ENCODE measurements around the gene LPCAT3. TPM values are rescaled to one million over a fixed set of nuclear protein-coding genes. Genes with fewer than 3 reads are reported as not detected.
"Not testable (repeated sequence)": the region's sequence is repeated elsewhere in the genome, so short reads cannot be mapped to it uniquely, and the experiment has no call there.

The LPCAT3 gene
- total RNA-seq, 2 donors from 2014 or later, result 25.4 to 31.9 TPM

DNA sequence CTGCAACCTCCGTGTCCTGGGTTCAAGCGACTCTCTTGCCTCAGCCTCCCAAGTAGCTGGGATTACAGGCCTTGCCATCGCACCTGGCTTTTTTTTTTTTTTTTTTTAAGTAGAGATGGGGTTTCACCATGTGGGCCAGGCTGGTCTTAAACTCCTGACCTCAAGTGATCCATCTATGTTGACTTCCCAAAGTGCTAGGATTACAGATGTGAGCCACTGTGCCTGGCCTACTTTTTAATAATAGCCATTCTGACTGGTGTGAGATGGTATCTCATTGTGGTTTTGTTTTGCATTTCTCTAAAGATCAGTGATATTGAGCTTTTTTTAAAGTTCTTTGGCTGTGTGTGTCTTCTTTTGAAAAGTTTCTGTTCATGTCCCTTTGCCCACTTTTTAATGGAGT, 31.7 kb upstream of the LPCAT3 start:
- DNase-seq (ENCODE audit: low spot score); H3K27ac Mint-ChIP-seq: not testable (repeated sequence)

DNA sequence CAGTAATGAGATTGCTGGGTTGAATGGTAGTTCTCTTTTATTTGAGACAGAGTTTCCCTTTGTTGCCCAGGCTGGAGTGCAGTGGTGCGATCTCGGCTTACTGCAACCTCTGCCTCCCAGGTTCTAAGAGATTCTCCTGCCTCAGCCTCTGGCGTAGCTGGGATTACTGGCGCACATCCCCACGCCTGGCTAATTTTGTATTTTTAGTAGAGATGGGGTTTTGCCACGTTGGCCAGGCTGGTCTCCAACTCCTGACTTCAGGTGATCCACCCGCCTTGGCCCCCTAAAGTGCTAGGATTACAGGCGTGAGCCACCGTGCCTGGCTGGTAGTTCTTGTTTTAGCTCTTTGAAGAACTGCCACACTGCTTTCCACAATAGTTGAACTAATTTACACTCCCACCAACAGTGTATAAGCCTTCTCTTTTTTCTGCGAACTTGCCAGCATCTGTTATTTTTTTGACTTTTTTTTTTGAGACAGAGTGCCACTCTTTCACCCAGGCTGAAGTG, 31.2 kb upstream of the LPCAT3 start:
- DNase-seq (ENCODE audit: low spot score); ATAC-seq; H3K27ac Mint-ChIP-seq; H3K4me1 Mint-ChIP-seq (ENCODE audit: low read depth in 2 of 2); H3K36me3 Mint-ChIP-seq; H3K4me3 Mint-ChIP-seq; H3K9me3 Mint-ChIP-seq: not testable (repeated sequence)
- peaks cover 11 to 33% of the 10 kb centered on the region in 2 donors for H3K27me3 Mint-ChIP-seq

More for the DNA sequence above, 31.7 kb upstream of the LPCAT3 start:
- not testable (repeated sequence) for ATAC-seq; H3K4me3 Mint-ChIP-seq; H3K36me3 Mint-ChIP-seq; H3K4me1 Mint-ChIP-seq (ENCODE audit: low read depth in 2 of 2); H3K9me3 Mint-ChIP-seq
- H3K27me3 Mint-ChIP-seq, result peaks cover 13 to 38% of the 10 kb centered on the region in 2 donors

DNA sequence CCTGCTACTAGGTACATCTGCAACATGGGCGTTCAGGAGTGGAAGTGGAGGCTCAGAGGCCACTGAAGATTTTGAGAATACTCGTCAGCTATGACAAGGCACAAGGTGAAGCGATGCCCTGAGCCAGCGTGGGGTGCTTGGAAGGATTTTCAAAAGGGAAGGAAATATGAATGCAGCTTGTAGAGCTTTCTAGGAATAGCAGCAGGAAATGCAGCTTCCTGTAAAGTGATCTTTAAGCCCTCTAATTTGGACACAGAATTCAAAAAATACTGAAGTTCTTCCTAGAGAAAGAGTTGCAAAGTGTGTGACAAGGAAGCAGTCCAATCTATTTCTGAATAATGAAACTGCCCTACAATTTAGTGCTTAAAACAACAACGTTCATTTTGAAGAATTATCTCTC, 29.0 kb upstream of the LPCAT3 start:
- Mint-ChIP-seq H3K27me3 (peaks cover 2 to 12% of the 10 kb centered on the region in 2 donors), H3K36me3 (no peaks in the 10 kb centered on the region), H3K4me1 (ENCODE audit: low read depth in 2 of 2) (peaks cover 0 to 7% of the 10 kb centered on the region in 2 donors), H3K4me3 (no peak overlapping the region), H3K27ac (no peak overlapping the region), H3K9me3 (no peaks in the 10 kb centered on the region)
- DNase-seq (ENCODE audit: low spot score) (no peak), ATAC-seq (no peak)

DNA sequence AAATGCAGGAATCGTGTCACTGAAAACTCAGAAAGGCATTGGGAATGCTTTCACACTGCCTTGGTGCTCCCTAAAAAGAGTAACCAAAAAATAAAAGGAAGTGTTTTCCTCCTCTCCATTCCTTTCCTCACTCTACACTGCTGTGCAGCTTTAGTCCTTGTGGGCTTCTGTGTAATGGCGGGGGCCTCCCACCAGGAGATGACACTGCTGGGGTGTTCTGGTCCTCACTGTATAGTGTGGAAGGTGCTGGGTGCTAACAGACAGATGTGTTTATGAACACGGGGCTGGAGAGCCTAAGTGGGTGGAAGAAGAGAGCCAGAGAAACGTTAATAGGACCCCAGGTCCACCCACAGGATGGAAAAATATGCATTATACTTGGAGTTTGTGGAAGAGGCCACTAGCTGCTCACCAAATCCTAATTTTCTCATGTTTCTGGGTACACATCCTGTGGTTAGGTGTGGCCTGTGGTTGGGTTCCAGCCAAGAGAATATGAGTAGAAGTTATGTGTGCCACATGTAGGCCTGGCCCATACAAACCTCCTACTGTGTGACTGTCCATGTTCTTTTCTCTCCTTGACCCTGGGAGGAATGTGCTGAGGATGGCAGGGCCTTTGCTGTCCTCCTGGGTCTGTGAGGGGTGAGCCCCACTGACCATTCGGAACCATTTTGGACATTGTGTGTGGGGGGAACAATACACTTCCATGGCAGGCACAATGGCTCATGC, 28.3 kb upstream of the LPCAT3 start:
- no peak for ATAC-seq
- no peak for DNase-seq (ENCODE audit: low spot score)
- Mint-ChIP-seq H3K4me1 (ENCODE audit: low read depth in 2 of 2) (peaks cover 0 to 7% of the 10 kb centered on the region in 2 donors), H3K27me3 (peaks cover 2 to 5% of the 10 kb centered on the region in 2 donors), H3K36me3 (no peaks in the 10 kb centered on the region), H3K9me3 (no peaks in the 10 kb centered on the region), H3K4me3 (no peak overlapping the region), H3K27ac (no peak overlapping the region)

DNA sequence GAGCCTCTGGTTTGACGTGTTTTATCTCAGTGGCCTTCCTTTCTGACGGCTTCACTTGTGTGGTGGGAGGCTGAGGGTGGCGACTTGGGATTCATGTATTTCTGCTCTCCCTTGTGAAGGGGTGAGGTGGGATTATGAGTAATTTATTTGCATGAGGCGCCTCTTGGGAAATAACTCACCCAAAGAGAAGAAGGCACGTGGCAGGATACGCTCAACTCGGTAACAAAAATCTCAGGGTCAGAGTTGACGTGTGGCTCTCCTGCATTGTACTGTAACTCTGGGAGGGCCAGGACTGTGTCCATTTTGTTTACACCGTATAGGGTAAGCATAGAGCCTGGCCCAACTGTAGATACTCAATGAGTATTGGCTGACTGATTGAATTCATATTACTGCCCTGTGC, 27.6 kb upstream of the LPCAT3 start:
- Mint-ChIP-seq H3K27ac (no peak overlapping the region), H3K36me3 (no peaks in the 10 kb centered on the region), H3K9me3 (no peaks in the 10 kb centered on the region), H3K27me3 (no peaks in the 10 kb centered on the region), H3K4me1 (ENCODE audit: low read depth in 2 of 2) (peaks cover 0 to 7% of the 10 kb centered on the region in 2 donors), H3K4me3 (no peak overlapping the region)
- DNase-seq (ENCODE audit: low spot score), result no peak
- ATAC-seq, result no peak

DNA sequence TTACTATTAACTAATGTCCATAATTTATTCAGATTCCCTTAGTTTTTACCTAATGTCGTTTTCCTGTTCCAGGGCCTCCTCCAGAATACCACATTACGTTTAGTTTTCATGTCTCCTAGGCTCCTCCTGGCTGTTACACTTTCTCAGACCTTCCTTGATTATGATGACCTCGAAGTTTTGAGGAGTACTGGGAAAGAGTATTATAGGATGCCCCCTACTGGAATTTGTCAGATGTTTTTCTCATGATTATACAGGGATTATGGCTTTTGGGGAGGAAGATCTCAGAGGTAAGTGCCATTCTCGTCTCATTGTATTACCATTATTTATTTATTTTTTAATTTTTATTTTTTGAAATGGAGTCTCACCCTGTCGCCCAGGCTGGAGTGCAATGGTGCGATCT, 24.6 kb upstream of the LPCAT3 start:
- Mint-ChIP-seq H3K9me3 (no peaks in the 10 kb centered on the region), H3K36me3 (no peaks in the 10 kb centered on the region), H3K27me3 (no peaks in the 10 kb centered on the region), H3K27ac (no peak overlapping the region), H3K4me3 (no peak overlapping the region), H3K4me1 (ENCODE audit: low read depth in 2 of 2) (peaks cover 0 to 7% of the 10 kb centered on the region in 2 donors)
- no peak for DNase-seq (ENCODE audit: low spot score)
- no peak for ATAC-seq

DNA sequence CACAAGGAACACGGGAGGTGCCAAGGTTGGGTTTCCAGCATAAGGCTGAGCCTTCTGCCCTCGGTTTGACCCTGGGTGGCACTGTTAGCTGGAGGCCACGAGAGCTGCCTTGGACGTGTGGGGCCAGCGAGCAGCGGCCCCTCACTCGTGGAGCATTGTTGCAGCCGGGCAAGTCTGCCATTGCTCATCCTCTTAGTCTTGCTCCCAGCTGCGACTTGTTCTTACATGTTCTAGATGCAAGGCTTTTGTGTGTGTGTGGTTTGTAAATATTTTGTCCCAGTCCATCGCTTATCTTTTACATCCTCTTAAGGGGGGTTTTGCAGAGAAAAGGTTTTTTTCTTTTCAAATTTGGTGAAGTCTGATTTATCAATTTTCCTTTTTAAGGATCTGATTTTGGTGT, 21.1 kb upstream of the LPCAT3 start:
- DNase-seq (ENCODE audit: low spot score) (no peak), ATAC-seq (no peak)
- Mint-ChIP-seq H3K9me3 (no peaks in the 10 kb centered on the region), H3K36me3 (no peaks in the 10 kb centered on the region), H3K27ac (no peak overlapping the region), H3K27me3 (no peaks in the 10 kb centered on the region), H3K4me1 (ENCODE audit: low read depth in 2 of 2) (peaks cover 6% of the 10 kb centered on the region in 2 donors), H3K4me3 (no peak overlapping the region)

DNA sequence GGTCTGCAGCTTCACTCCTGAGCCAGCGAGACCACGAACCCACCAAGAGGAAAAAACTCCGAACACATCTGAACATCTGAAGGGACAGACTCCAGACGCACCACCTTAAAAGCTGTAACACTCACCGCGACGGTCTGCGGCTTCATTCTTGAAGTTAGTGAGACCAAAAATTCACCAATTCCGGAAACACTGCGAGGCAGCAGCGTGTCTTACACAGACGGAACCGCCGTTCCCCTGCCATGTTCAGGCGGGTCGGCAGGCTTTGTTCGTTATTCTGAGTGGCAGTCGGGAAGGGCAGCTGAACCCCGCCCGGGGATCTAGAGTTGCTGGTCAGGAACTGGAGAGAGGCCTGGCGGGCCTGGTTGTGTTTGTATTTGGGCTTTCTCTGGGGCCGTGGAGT, 20.3 kb upstream of the LPCAT3 start:
- Mint-ChIP-seq H3K36me3 (no peaks in the 10 kb centered on the region), H3K4me3 (no peak overlapping the region), H3K4me1 (ENCODE audit: low read depth in 2 of 2) (peaks cover 6% of the 10 kb centered on the region in 2 donors), H3K27ac (no peak overlapping the region), H3K9me3 (no peaks in the 10 kb centered on the region), H3K27me3 (no peaks in the 10 kb centered on the region)
- no peak for DNase-seq (ENCODE audit: low spot score)
- ATAC-seq, result no peak

DNA sequence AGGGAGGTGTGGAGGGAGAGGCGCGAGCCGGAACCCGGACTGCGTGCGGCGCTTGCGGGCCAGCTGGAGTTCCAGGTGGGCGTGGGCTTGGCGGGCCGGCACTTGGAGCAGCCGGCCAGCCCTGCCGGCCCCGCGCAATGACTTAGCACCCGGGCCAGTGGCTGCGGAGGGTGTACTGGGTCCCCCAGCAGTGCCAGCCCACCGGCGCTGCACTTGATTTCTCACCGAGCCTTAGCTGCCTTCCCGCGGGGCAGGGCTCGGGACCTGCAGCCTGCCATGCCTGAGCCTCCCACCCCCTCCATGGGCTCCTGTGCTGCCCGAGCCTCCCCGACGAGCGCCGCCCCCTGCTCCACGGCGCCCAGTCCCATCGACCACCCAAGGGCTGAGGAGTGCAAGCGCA, 19.1 kb upstream of the LPCAT3 start:
- ATAC-seq; H3K4me1 Mint-ChIP-seq (ENCODE audit: low read depth in 2 of 2); H3K36me3 Mint-ChIP-seq; H3K4me3 Mint-ChIP-seq; DNase-seq (ENCODE audit: low spot score); H3K9me3 Mint-ChIP-seq; H3K27ac Mint-ChIP-seq; H3K27me3 Mint-ChIP-seq: not testable (repeated sequence)

DNA sequence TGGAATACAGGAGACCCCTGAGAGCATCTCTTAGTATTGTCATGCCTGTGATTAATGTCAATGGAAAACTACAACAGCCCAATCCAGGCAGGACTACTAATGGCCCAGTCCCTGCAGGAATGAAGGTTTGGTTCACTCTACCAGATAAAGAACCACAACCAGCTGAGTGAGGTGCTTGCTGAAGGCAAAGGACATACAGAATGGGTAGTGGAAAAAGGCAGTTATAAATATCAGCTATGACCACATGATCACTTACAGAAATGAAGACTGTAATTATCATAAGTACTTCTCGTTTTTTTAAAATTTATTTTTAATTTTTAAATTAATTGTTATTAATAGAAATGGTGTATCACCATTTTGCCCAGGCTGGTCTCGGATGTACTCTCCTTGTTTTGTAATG, 17.2 kb upstream of the LPCAT3 start:
- DNase-seq (ENCODE audit: low spot score) (no peak), ATAC-seq (no peak)
- H3K27me3 Mint-ChIP-seq, result peaks cover 0 to 2% of the 10 kb centered on the region in 2 donors
- no peaks in the 10 kb centered on the region for H3K36me3 Mint-ChIP-seq
- H3K4me1 Mint-ChIP-seq (ENCODE audit: low read depth in 2 of 2), result peaks cover 6% of the 10 kb centered on the region in 2 donors
- no peak overlapping the region for H3K4me3 Mint-ChIP-seq
- H3K9me3 Mint-ChIP-seq, result no peaks in the 10 kb centered on the region
- no peak overlapping the region for H3K27ac Mint-ChIP-seq

DNA sequence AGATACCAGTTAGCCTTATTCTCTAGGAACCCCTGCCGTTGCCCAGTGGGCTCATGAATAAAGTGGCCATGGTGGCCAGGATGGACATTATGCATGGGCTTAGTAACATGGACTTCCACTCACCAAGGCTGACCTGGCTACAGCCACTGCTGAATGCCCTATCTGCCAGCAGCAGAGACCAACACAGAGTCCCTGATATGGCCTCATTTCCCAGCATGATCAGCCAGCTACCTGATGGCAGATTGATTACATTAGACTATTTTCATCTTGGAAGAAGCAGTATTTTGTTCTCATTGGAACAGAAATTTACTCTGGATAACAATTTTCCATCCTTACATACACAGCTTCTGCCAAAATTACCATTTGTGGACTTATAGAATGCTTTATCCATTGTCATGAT, 16.2 kb upstream of the LPCAT3 start:
- H3K4me1 Mint-ChIP-seq (ENCODE audit: low read depth in 2 of 2), result peaks cover 6% of the 10 kb centered on the region in 2 donors
- H3K27me3 Mint-ChIP-seq, result peaks cover 0 to 2% of the 10 kb centered on the region in 2 donors
- no peaks in the 10 kb centered on the region for H3K9me3 Mint-ChIP-seq
- H3K36me3 Mint-ChIP-seq, result no peaks in the 10 kb centered on the region
- H3K27ac Mint-ChIP-seq, result no peak overlapping the region
- ATAC-seq (no peak), DNase-seq (ENCODE audit: low spot score) (no peak)
- no peak overlapping the region for H3K4me3 Mint-ChIP-seq

DNA sequence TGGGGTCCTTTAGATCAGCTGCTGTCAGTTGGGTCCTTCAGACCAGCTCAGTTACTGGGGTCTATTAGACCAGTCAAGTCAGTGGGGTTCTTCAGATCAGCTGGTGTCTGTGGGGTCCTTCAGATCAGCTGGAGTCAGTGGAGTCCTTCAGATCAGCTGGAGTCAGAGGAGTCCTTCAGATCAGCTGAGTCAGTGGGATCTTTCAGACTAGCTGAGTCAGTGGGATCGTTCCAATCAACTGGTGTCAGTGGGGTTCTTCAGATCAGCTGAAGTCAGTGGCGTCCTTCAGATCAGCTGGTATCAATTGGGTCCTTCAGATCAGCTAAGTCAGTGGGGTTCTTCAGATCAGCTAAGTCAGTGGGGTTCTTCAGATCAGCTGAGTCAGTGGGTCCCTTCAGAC, 14.7 kb upstream of the LPCAT3 start:
- no peak for DNase-seq (ENCODE audit: low spot score)
- Mint-ChIP-seq H3K27me3 (peaks cover 0 to 2% of the 10 kb centered on the region in 2 donors), H3K9me3 (no peaks in the 10 kb centered on the region), H3K36me3 (no peaks in the 10 kb centered on the region), H3K4me1 (ENCODE audit: low read depth in 2 of 2) (peaks cover 6% of the 10 kb centered on the region in 2 donors), H3K4me3 (no peak overlapping the region), H3K27ac (no peak overlapping the region)
- no peak for ATAC-seq

DNA sequence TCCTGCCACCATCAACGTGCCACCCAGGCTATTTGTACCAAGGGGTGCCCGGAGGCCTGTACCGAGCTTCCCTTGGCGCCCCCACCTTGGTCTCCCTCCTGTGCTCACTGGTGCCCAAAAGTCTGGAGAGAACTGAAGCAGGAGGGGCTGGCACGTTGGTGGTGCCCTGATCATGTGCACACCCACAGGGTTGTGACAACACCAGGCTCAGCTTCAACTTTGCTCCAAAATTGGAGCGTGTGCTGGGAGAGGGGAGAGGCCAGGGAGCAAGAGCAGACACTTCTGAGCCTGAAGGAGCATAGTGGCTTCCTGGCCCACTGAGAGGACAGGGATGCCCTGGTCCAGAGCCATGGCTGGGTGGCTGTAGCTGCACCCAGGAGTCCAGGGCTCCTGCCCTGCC, 13.0 kb upstream of the LPCAT3 start:
- Mint-ChIP-seq H3K27me3 (peaks cover 0 to 2% of the 10 kb centered on the region in 2 donors), H3K4me3 (no peak overlapping the region), H3K36me3 (no peaks in the 10 kb centered on the region), H3K27ac (no peak overlapping the region), H3K4me1 (ENCODE audit: low read depth in 2 of 2) (no peaks in the 10 kb centered on the region), H3K9me3 (no peaks in the 10 kb centered on the region)
- ATAC-seq, result peak in 1 of 2 donors; percentile 15
- no peak for DNase-seq (ENCODE audit: low spot score)

DNA sequence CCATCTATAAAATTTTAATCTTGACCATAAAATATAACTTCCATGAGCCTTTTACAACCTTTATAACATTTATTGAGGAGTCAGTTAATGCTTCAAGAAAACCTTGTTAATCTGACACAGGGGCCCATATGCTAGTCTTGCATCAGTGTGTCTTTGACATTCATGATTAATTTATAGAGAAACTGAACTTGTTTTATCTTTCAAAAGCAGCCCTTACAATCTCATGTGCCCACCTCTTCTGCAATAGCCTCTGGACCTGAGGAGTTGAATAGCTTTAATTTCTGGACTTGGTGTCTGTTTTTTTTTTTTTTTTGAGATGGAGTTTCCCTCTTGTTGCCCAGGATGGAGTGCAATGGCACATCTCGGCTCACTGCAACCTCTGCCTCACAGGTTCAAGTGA, 8.6 kb upstream of the LPCAT3 start:
- no peak for DNase-seq (ENCODE audit: low spot score)
- Mint-ChIP-seq H3K9me3 (no peaks in the 10 kb centered on the region), H3K27ac (no peak overlapping the region), H3K4me1 (ENCODE audit: low read depth in 2 of 2) (no peaks in the 10 kb centered on the region), H3K36me3 (no peaks in the 10 kb centered on the region), H3K27me3 (no peaks in the 10 kb centered on the region), H3K4me3 (no peak overlapping the region)
- no peak for ATAC-seq

DNA sequence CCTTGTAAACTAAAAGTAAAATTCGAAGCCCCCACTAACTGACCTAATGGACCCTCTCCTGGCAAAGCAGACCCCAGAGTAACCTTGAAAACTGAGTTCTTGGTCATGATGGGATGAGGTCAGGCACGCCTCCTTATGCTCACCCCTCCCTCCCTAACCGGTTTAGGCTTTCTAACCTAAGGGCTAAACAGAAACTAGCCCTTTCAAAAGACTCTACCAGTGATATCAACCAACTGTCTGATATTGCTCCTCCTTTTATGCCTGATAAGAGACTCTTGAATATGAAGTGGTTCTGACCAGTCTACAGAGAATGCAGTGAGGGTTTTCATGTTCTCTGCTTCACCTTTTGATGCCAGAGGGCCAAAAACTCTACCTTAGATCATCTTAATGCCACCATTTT, 4.8 kb upstream of the LPCAT3 start:
- no peaks in the 10 kb centered on the region for H3K9me3 Mint-ChIP-seq
- H3K27ac Mint-ChIP-seq, result no peak overlapping the region
- H3K4me3 Mint-ChIP-seq, result no peak overlapping the region
- H3K27me3 Mint-ChIP-seq, result no peaks in the 10 kb centered on the region
- H3K36me3 Mint-ChIP-seq, result no peaks in the 10 kb centered on the region
- ATAC-seq (no peak), DNase-seq (ENCODE audit: low spot score) (no peak)
- no peaks in the 10 kb centered on the region for H3K4me1 Mint-ChIP-seq (ENCODE audit: low read depth in 2 of 2)

All from natural killer cell treated with Interleukin-12 subunit alpha and Interleukin-12 subunit beta and Interleukin-15 and Interleukin-18, amount 100 ng/mL, for 72 hours (primary cell).